GM23338 (cell line): ENCODE data around the gene GGN.

ENCODE experiments used
- CREB1 ChIP-seq: fragments of 250-450 bp; sonication (Bioruptor Pico); IDR thresholded peaks from 2 replicates; pipeline ENCODE4 v1.5.0; 2020; ENCODE audit warnings: low read depth, mild to moderate bottlenecking, moderate library complexity
- CTCF ChIP-seq, 2 experiments: fragments of 200-600 bp in 1 of 2; sonication (generic) in 1 of 2; conservative IDR thresholded peaks; 2 replicates each; pipeline versions ENCODE4 v1.5.1 to v1.6.1; 2016 to 2017; ENCODE audit warnings: antibody characterized with exemption in 2 of 2, low read depth in 2 of 2, mild to moderate bottlenecking in 2 of 2, moderate library complexity in 1 of 2
- EZH2 ChIP-seq: fragments of 200-600 bp; sonication (generic); IDR thresholded peaks from one replicate; pipeline ENCODE4 v1.8.0; 2017; ENCODE audit warnings: antibody characterized with exemption, mild to moderate bottlenecking, low read depth; ENCODE audit not compliant: unreplicated experiment
- EZH2phosphoT487 ChIP-seq: fragments of 200-600 bp; sonication (generic); IDR thresholded peaks from one replicate; pipeline ENCODE4 v1.8.1; 2018; ENCODE audit warnings: antibody characterized with exemption; ENCODE audit not compliant: unreplicated experiment
- JUNB ChIP-seq: IDR thresholded peaks from one replicate; pipeline ENCODE4 v1.6.1; 2016; ENCODE audit warnings: antibody characterized with exemption; ENCODE audit not compliant: unreplicated experiment
- NANOG ChIP-seq: IDR thresholded peaks from 2 replicates; pipeline ENCODE4 v1.6.1; 2016; ENCODE audit warnings: antibody characterized with exemption, borderline replicate concordance
- POLR2AphosphoS5 ChIP-seq: IDR thresholded peaks from 2 replicates; pipeline ENCODE4 v1.6.1; 2016; ENCODE audit warnings: antibody characterized with exemption, low read depth
- REST ChIP-seq: IDR thresholded peaks from one replicate; pipeline ENCODE4 v1.6.1; 2018; ENCODE audit warnings: antibody characterized with exemption; ENCODE audit not compliant: unreplicated experiment
- STAT1 ChIP-seq: IDR thresholded peaks from one replicate; pipeline ENCODE4 v1.6.1; 2016; ENCODE audit warnings: antibody characterized with exemption; ENCODE audit not compliant: unreplicated experiment
- ZNF114 ChIP-seq: fragments of 250-450 bp; sonication (Bioruptor Pico); IDR thresholded peaks from 2 replicates; pipeline ENCODE4 v1.5.0; 2020; ENCODE audit warnings: mild to moderate bottlenecking, moderate library complexity
- ZNF331 ChIP-seq: fragments of 250-450 bp; sonication (Bioruptor Pico); IDR thresholded peaks from 2 replicates; pipeline ENCODE4 v1.5.0; 2020; ENCODE audit warnings: low read depth, mild to moderate bottlenecking, moderate library complexity
- TF ChIP-seq, protein P1 (sequence below): IDR thresholded peaks from 2 replicates; pipeline ENCODE4 v1.6.1; 2016; ENCODE audit warnings: antibody characterized with exemption

- TF ChIP-seq CTCF (conservative IDR thresholded peaks at IDR 0.05; ENCODE audit: low read depth in 2 of 2) (no peak), EZH2 (no peak), CREB1 (no peak), POLR2AphosphoS5 (no peak), REST (no peak), EZH2phosphoT487 (no peak), JUNB (no peak), ZNF331 (CRISPR knock-in tag) (no peak), ZNF114 (CRISPR knock-in tag) (no peak), STAT1 (no peak), NANOG (no peak)
- TF ChIP-seq, protein P1, sequence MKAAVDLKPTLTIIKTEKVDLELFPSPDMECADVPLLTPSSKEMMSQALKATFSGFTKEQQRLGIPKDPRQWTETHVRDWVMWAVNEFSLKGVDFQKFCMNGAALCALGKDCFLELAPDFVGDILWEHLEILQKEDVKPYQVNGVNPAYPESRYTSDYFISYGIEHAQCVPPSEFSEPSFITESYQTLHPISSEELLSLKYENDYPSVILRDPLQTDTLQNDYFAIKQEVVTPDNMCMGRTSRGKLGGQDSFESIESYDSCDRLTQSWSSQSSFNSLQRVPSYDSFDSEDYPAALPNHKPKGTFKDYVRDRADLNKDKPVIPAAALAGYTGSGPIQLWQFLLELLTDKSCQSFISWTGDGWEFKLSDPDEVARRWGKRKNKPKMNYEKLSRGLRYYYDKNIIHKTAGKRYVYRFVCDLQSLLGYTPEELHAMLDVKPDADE, result no peak
These were observed 27.5 kb downstream of the GGN start for GRCh38 chr19:38360351-38360750.
